Measurements from ENCODE around the gene PCSK6.

DNA sequence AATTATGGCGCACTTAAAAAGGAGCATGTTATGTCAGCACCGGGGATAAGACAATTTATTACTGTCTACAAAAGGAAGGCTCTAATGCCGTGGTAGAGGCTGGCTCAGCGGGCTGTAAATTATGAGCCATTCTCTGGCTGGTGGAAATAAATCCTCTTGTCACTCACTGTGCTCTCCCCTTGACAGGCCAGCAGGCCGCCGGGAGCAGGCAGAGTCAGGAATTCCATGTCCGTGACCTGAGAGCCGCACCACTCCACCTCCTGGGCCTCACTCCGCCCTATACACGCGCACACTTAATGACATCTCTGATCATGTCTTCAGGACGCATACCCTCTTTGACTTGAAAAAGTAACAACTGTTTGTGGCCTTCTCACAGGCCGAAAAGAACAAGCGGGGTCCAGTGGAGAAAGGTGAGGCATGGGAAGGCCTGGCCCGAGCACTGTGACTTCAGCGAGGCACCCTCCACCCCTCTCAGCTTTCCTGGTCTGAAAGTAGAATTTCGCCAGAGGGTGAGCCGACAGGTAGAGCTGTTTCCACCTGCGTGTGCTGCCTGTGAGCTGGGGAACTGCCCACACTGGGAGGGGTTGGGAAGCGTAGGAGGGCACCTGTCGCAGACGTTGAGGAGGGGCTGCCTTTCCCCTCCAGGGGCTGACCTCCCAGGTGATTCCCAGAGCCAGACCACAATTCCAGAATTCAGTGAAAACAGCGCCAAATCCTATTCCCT, 13.2 kb upstream of the PCSK6 start:
- TF ChIP-seq, protein P1, sequence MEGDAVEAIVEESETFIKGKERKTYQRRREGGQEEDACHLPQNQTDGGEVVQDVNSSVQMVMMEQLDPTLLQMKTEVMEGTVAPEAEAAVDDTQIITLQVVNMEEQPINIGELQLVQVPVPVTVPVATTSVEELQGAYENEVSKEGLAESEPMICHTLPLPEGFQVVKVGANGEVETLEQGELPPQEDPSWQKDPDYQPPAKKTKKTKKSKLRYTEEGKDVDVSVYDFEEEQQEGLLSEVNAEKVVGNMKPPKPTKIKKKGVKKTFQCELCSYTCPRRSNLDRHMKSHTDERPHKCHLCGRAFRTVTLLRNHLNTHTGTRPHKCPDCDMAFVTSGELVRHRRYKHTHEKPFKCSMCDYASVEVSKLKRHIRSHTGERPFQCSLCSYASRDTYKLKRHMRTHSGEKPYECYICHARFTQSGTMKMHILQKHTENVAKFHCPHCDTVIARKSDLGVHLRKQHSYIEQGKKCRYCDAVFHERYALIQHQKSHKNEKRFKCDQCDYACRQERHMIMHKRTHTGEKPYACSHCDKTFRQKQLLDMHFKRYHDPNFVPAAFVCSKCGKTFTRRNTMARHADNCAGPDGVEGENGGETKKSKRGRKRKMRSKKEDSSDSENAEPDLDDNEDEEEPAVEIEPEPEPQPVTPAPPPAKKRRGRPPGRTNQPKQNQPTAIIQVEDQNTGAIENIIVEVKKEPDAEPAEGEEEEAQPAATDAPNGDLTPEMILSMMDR (conservative IDR thresholded peaks at IDR 0.05) = no peak
- TF ChIP-seq EZH2 (IDR thresholded peaks at IDR 0.05; ENCODE audit: low read depth) = no peak
